Measurements from ENCODE around the gene ARID4A.
"Not testable (repeated sequence)": the region's sequence is repeated elsewhere in the genome, so short reads cannot be mapped to it uniquely, and the experiment has no call there.

The ARID4A gene

GRCh38 chr14:58362798-58363412, 64.5 kb downstream of the ARID4A start:
- no peak for DNase-seq (ENCODE audit: low read depth)

GRCh38 chr14:58364316-58364715, 66.0 kb downstream of the ARID4A start:
- no peak for DNase-seq (ENCODE audit: low read depth)

- no peak for DNase-seq (ENCODE audit: low read depth)
Observed at GRCh38 chr14:58367296-58367695, 68.9 kb downstream of the ARID4A start.

- DNase-seq (ENCODE audit: low read depth): no peak
Observed at GRCh38 chr14:58368956-58369355, 70.6 kb downstream of the ARID4A start.

GRCh38 chr14:58376791-58377190, 78.4 kb downstream of the ARID4A start:
- DNase-seq (ENCODE audit: low read depth): no peak

- DNase-seq (ENCODE audit: low read depth): no peak
Observed at GRCh38 chr14:58390830-58391229, 92.5 kb downstream of the ARID4A start.

- DNase-seq (ENCODE audit: low read depth): no peak
Observed at GRCh38 chr14:58395562-58395811, 97.1 kb downstream of the ARID4A start.

GRCh38 chr14:58395812-58396788, 97.7 kb downstream of the ARID4A start, which contains the start of gene TOMM20L:
TOMM20L (plus strand) TSS chr14:58395930; CDS start chr14:58395958, 28 bp downstream.
- no peak for DNase-seq (ENCODE audit: low read depth)

- no peak for DNase-seq (ENCODE audit: low read depth)
Observed at GRCh38 chr14:58397156-58397555, 98.8 kb downstream of the ARID4A start.

GRCh38 chr14:58398495-58398894, 100.1 kb downstream of the ARID4A start:
- no peak for DNase-seq (ENCODE audit: low read depth)

GRCh38 chr14:58398895-58399294, 100.5 kb downstream of the ARID4A start:
- no peak for DNase-seq (ENCODE audit: low read depth)

- no peak for DNase-seq (ENCODE audit: low read depth)
Observed at GRCh38 chr14:58401587-58401986, 103.2 kb downstream of the ARID4A start.

- no peak for DNase-seq (ENCODE audit: low read depth)
Observed at GRCh38 chr14:58408681-58409215, 110.4 kb downstream of the ARID4A start.

- DNase-seq (ENCODE audit: low read depth): no peak
Observed at GRCh38 chr14:58414845-58415244, 116.5 kb downstream of the ARID4A start.

GRCh38 chr14:58415636-58416547, 117.5 kb downstream of the ARID4A start:
- DNase-seq (ENCODE audit: low read depth): no peak

- DNase-seq (ENCODE audit: low read depth): not testable (repeated sequence)
Observed at GRCh38 chr14:58416934-58417333, 118.6 kb downstream of the ARID4A start.
